Liver (tissue), 9 donors: ENCODE data around the gene IER3IP1. TPM values are rescaled to one million over a fixed set of nuclear protein-coding genes. Genes with fewer than 3 reads are reported as not detected.

Source experiments
- DNase-seq: peaks from one replicate; pipeline ENCODE4 v3.0.0-alpha.2; 2017; ENCODE audit warnings: low spot score
- H3K27ac ChIP-seq, 2 donors: one replicate each; pipeline ENCODE4 v1.7.0; 2013; ENCODE audit warnings: inconsistent platforms in 2 of 2, low read length in 2 of 2, control low read depth in 1 of 2, low read depth in 1 of 2, mild to moderate bottlenecking in 1 of 2
- H3K27me3 ChIP-seq, 4 donors: one replicate each; pipeline versions ENCODE4 v1.6.1 to v1.7.0; 2013; ENCODE audit warnings: low read length in 3 of 4, inconsistent platforms in 1 of 4, mild to moderate bottlenecking in 1 of 4, moderate library complexity in 1 of 4; ENCODE audit not compliant: control insufficient read depth in 4 of 4, insufficient read depth in 4 of 4
- H3K36me3 ChIP-seq, 4 donors: one replicate each; pipeline versions ENCODE4 v1.6.1 to v1.7.0; 2013; ENCODE audit warnings: low read length in 3 of 4, mild to moderate bottlenecking in 3 of 4, low read depth in 1 of 4, moderate library complexity in 1 of 4; ENCODE audit not compliant: control insufficient read depth in 4 of 4, insufficient read depth in 3 of 4
- H3K4me1 ChIP-seq, 4 donors: one replicate each; pipeline versions ENCODE4 v1.6.1 to v1.7.0; 2013; ENCODE audit warnings: low read length in 3 of 4, mild to moderate bottlenecking in 3 of 4, moderate library complexity in 1 of 4; ENCODE audit not compliant: control insufficient read depth in 4 of 4, insufficient read depth in 4 of 4
- H3K4me3 ChIP-seq, 3 donors: one replicate each; pipeline versions ENCODE4 v1.6.1 to v1.7.0; 2013; ENCODE audit warnings: low read length in 3 of 3, control low read depth in 1 of 3, low read depth in 1 of 3, mild to moderate bottlenecking in 1 of 3
- H3K9ac ChIP-seq, 2 donors: one replicate each; pipeline ENCODE4 v1.7.0; 2013; ENCODE audit warnings: low read length in 2 of 2, mild to moderate bottlenecking in 2 of 2, moderate library complexity in 2 of 2, control low read depth in 1 of 2, low read depth in 1 of 2
- H3K9me3 ChIP-seq, 4 donors: one replicate each; pipeline versions ENCODE4 v1.6.1 to v1.7.0; 2013; ENCODE audit warnings: low read length in 3 of 4; ENCODE audit not compliant: control insufficient read depth in 4 of 4
- ATF3 ChIP-seq: IDR thresholded peaks from 2 replicates; pipeline ENCODE4 v1.6.1; 2016; ENCODE audit warnings: antibody characterized with exemption
- EGR1 ChIP-seq, 2 donors: IDR thresholded peaks; 2 replicates each; pipeline ENCODE4 v1.6.1; 2016 to 2018; ENCODE audit warnings: antibody characterized with exemption in 2 of 2, low read depth in 2 of 2
- FOXA1 ChIP-seq: IDR thresholded peaks from 2 replicates; pipeline ENCODE4 v1.6.1; 2016; ENCODE audit warnings: antibody characterized with exemption
- FOXA2 ChIP-seq: IDR thresholded peaks from 2 replicates; pipeline ENCODE4 v1.6.1; 2016; ENCODE audit warnings: antibody characterized with exemption
- HNF4A ChIP-seq, 2 donors: conservative IDR thresholded peaks; 2 replicates each; pipeline ENCODE4 v1.6.1; 2016; ENCODE audit warnings: antibody characterized with exemption in 2 of 2, mild to moderate bottlenecking in 2 of 2
- HNF4G ChIP-seq: IDR thresholded peaks from 2 replicates; pipeline ENCODE4 v1.6.1; 2016; ENCODE audit warnings: antibody characterized with exemption
- JUND ChIP-seq, 2 donors: IDR thresholded peaks; 2 replicates each; pipeline ENCODE4 v1.6.1; 2016; ENCODE audit warnings: antibody characterized with exemption in 2 of 2
- NR2F2 ChIP-seq: IDR thresholded peaks from 2 replicates; pipeline ENCODE4 v1.6.1; 2016; ENCODE audit warnings: antibody characterized with exemption
- RAD21 ChIP-seq, 2 donors: IDR thresholded peaks; 2 replicates each; pipeline ENCODE4 v1.6.1; 2016; ENCODE audit warnings: antibody characterized with exemption in 2 of 2, mild to moderate bottlenecking in 2 of 2
- REST ChIP-seq: IDR thresholded peaks from 2 replicates; pipeline ENCODE4 v1.6.1; 2016; ENCODE audit warnings: antibody characterized with exemption, mild to moderate bottlenecking
- RXRA ChIP-seq, 2 donors: IDR thresholded peaks; 2 replicates each; pipeline ENCODE4 v1.6.1; 2017 to 2018; ENCODE audit warnings: antibody characterized with exemption in 2 of 2, mild to moderate bottlenecking in 1 of 2
- SP1 ChIP-seq: IDR thresholded peaks from 2 replicates; pipeline ENCODE4 v1.6.1; 2018; ENCODE audit warnings: antibody characterized with exemption, mild to moderate bottlenecking
- TAF1 ChIP-seq: conservative IDR thresholded peaks from 2 replicates; pipeline ENCODE4 v1.6.1; 2016; ENCODE audit warnings: antibody characterized with exemption, mild to moderate bottlenecking
- YY1 ChIP-seq: IDR thresholded peaks from 2 replicates; pipeline ENCODE4 v1.6.1; 2016; ENCODE audit warnings: antibody characterized with exemption, mild to moderate bottlenecking
- WGBS: extraction: QIAGEN DNeasy Blood & Tissue Kit; methylation state at CpG from one replicate; pipeline ENCODE4 v1.1.7; 2013; 5-methylcytosine and 5-hydroxymethylcytosine counted together
- polyA plus RNA-seq, 2 donors: library from polyadenylated mRNA; stranded (reverse) in 1 of 2; unstranded in 1 of 2; fragments of 200-250 nt in 1 of 2; fragments of >200 nt in 1 of 2; fragmentation: Nextera tagmentation in 1 of 2; extraction: Ambion mirVana in 1 of 2; gene quantifications; one replicate each; pipeline versions ENCODE4 v1.2.1 to v1.2.3, GENCODE V29; 2013 to 2015
- total RNA-seq, 2 donors: library from RNA; depleted of rRNA; stranded (reverse); fragments of >200 nt; gene quantifications; one replicate each; pipeline ENCODE4 v1.2.3, GENCODE V29; 2014
- TF ChIP-seq, protein P1 (sequence below): IDR thresholded peaks from 2 replicates; pipeline ENCODE4 v1.6.1; 2016; ENCODE audit warnings: antibody characterized with exemption
- TF ChIP-seq, protein P2 (sequence below): IDR thresholded peaks from 2 replicates; pipeline ENCODE4 v1.6.1; 2016; ENCODE audit warnings: antibody characterized with exemption
- TF ChIP-seq, protein P3 (sequence below): fragments of 150-350 bp; IDR thresholded peaks from 2 replicates; pipeline ENCODE4 v1.5.1; 2017; ENCODE audit warnings: improper control_type of control experiment, low read depth, low read length; ENCODE audit not compliant: missing input control
- donor health status: healthy.
- donor health status: healthy.
- donor health status: healthy.
- donor health status: healthy.
- donor health status: healthy.

IER3IP1 gene
- total and polyA plus RNA-seq, 4 donors, result 8.0 to 24.9 (median 11.3) TPM

GRCh38 chr18:47146206-47146605 is 30.0 kb downstream of the IER3IP1 start:
- Histone ChIP-seq H3K27ac (no peak overlapping the region), H3K27me3 (no peaks in the 10 kb centered on the region), H3K9me3 (no peaks in the 10 kb centered on the region), H3K4me3 (no peak overlapping the region), H3K36me3 (no peaks in the 10 kb centered on the region), H3K9ac (no peak overlapping the region), H3K4me1 (peaks cover 2 to 14% (median 6%) of the 10 kb centered on the region in 4 donors)
- 97% methylated on average over 3 of the region's 3 CpGs for WGBS
- no peak for DNase-seq
- TF ChIP-seq YY1 (no peak), FOXA1 (no peak), FOXA2 (no peak), EGR1 (IDR thresholded peaks at IDR 0.05; ENCODE audit: low read depth in 2 of 2) (no peak), TAF1 (no peak), HNF4A (conservative IDR thresholded peaks at IDR 0.05) (no peak), HNF4G (no peak), RAD21 (IDR thresholded peaks at IDR 0.05) (no peak), RXRA (IDR thresholded peaks at IDR 0.05) (no peak), SP1 (no peak), JUND (IDR thresholded peaks at IDR 0.05) (no peak), REST (no peak), ATF3 (no peak), NR2F2 (no peak)
- TF ChIP-seq, protein P1, sequence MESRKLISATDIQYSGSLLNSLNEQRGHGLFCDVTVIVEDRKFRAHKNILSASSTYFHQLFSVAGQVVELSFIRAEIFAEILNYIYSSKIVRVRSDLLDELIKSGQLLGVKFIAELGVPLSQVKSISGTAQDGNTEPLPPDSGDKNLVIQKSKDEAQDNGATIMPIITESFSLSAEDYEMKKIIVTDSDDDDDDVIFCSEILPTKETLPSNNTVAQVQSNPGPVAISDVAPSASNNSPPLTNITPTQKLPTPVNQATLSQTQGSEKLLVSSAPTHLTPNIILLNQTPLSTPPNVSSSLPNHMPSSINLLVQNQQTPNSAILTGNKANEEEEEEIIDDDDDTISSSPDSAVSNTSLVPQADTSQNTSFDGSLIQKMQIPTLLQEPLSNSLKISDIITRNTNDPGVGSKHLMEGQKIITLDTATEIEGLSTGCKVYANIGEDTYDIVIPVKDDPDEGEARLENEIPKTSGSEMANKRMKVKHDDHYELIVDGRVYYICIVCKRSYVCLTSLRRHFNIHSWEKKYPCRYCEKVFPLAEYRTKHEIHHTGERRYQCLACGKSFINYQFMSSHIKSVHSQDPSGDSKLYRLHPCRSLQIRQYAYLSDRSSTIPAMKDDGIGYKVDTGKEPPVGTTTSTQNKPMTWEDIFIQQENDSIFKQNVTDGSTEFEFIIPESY, result no peak
- TF ChIP-seq, protein P2, sequence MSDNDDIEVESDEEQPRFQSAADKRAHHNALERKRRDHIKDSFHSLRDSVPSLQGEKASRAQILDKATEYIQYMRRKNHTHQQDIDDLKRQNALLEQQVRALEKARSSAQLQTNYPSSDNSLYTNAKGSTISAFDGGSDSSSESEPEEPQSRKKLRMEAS, result no peak
- TF ChIP-seq, protein P3, sequence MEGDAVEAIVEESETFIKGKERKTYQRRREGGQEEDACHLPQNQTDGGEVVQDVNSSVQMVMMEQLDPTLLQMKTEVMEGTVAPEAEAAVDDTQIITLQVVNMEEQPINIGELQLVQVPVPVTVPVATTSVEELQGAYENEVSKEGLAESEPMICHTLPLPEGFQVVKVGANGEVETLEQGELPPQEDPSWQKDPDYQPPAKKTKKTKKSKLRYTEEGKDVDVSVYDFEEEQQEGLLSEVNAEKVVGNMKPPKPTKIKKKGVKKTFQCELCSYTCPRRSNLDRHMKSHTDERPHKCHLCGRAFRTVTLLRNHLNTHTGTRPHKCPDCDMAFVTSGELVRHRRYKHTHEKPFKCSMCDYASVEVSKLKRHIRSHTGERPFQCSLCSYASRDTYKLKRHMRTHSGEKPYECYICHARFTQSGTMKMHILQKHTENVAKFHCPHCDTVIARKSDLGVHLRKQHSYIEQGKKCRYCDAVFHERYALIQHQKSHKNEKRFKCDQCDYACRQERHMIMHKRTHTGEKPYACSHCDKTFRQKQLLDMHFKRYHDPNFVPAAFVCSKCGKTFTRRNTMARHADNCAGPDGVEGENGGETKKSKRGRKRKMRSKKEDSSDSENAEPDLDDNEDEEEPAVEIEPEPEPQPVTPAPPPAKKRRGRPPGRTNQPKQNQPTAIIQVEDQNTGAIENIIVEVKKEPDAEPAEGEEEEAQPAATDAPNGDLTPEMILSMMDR, result no peak

DNA sequence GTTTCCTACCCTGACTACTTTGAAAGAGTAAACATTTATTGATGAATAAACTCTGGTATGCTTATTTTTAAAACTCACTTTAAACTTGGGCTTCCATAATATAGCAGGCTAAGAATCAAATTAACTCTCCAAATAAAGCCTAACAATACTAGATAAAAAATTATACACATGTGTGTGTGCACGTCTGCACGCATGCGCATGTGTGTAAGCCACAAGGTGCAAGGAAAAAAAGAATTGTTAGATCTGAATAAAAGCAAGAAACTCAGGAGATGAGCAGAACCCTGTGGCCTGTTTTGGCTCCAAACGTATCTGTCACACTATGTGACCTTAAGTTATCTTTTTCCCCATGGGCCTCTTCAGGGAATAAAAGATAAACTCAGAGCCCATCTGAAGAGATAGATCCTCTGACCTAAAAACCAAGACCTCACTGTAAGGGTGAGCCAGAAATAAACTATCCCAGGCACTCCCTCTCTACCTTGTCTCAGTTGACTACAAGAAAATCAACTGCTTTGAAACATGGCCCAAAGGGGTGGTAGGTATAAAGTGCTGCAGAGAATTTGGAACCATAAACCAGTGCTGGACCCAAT is 32.2 kb downstream of the IER3IP1 start:
- no peak overlapping the region for H3K9ac ChIP-seq
- no peak for DNase-seq
- no peaks in the 10 kb centered on the region for H3K36me3 ChIP-seq
- 95% methylated on average over 4 of the region's 4 CpGs for WGBS
- no peaks in the 10 kb centered on the region for H3K9me3 ChIP-seq
- H3K27me3 ChIP-seq, result no peaks in the 10 kb centered on the region
- no peak overlapping the region for H3K4me3 ChIP-seq
- H3K27ac ChIP-seq, result no peak overlapping the region
- H3K4me1 ChIP-seq, result peaks cover 0 to 3% (median under 1%) of the 10 kb centered on the region in 4 donors
- TF ChIP-seq RXRA (IDR thresholded peaks at IDR 0.05), result no peak
- TF ChIP-seq JUND (IDR thresholded peaks at IDR 0.05), result no peak
- TF ChIP-seq, protein P1, result no peak
- TF ChIP-seq REST, result no peak
- TF ChIP-seq FOXA1, result no peak
- no peak for TF ChIP-seq EGR1 (IDR thresholded peaks at IDR 0.05; ENCODE audit: low read depth in 2 of 2)
